ENCODE data around the gene RFNG. TPM values are rescaled to one million over a fixed set of nuclear protein-coding genes. Genes with fewer than 3 reads are reported as not detected.

RFNG gene
- total RNA-seq, 1 donor from 2014 or later: 40.2 TPM

DNA sequence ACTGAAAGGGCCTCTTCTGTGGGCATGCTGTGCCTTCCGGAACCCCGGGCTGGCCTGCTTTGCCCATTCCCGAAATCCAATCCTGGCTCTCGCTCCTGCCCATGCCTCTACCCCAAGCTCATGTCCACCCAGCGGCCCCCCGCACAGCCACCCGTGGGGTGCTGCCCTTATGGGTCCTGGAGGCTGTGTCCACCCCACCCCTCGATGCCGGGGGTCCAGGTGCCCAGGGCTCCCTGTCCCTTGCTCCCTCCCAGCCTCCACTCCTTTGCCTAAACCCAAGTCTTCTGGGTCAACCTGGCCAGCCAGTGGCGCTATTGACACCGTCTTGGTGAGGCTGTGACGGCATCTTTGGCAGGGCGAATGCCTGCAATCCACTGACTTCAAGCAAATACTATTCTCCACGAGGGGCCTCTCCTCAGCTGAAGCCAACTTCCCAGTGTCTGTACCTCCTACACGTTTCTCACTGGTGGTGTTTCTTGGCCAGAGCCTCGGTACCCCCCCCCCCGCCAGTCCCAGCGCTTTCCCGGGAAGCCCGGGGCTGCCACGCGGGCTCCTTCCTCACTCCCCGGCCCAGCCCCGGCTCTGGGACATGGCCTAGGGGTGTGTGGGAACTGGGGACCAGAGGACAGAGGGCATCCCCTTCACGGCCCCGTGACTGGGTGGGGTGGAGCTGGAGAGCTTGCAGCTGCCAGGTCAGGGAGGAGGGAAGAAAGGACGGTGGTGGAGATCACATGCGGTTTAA is 26.2 kb upstream of the RFNG start:
- Mint-ChIP-seq H3K4me3 (ENCODE audit: unreplicated experiment) (no peak overlapping the region), H3K27ac (ENCODE audit: unreplicated experiment) (no peak overlapping the region), H3K4me1 (ENCODE audit: low read depth, unreplicated experiment) (no peaks in the 10 kb centered on the region), H3K36me3 (ENCODE audit: low read depth, unreplicated experiment) (peaks cover 2% of the 10 kb centered on the region), H3K9me3 (ENCODE audit: unreplicated experiment) (no peaks in the 10 kb centered on the region), H3K27me3 (ENCODE audit: low read depth, unreplicated experiment) (peaks cover 3% of the 10 kb centered on the region)
- no peaks in the 10 kb centered on the region for H3K27me3 ChIP-seq (ENCODE audit: insufficient read depth, low read length)
- no peak overlapping the region for H3K4me2 ChIP-seq (ENCODE audit: low read length)
- no peak for DNase-seq (ENCODE audit: low read depth)
- no peaks in the 10 kb centered on the region for H3K79me2 ChIP-seq (ENCODE audit: insufficient read depth, low read length)
- H3K27ac ChIP-seq (ENCODE audit: low read depth, low read length): no peak overlapping the region
- no peaks in the 10 kb centered on the region for H3K4me1 ChIP-seq (ENCODE audit: insufficient read depth, low read length)
- no peak overlapping the region for H3K4me3 ChIP-seq (ENCODE audit: insufficient read depth, low read depth, low read length)
- no peak overlapping the region for H2AFZ ChIP-seq (ENCODE audit: low read depth, low read length)
- peaks cover 36% of the 10 kb centered on the region for H4K20me1 ChIP-seq (ENCODE audit: insufficient read depth, low read length)
- H3K36me3 ChIP-seq (ENCODE audit: insufficient read depth, low read length): no peaks in the 10 kb centered on the region
- no peak for FAIRE-seq
- H3K9ac ChIP-seq (ENCODE audit: low read length): no peak overlapping the region
- no peaks in the 10 kb centered on the region for H3K9me3 ChIP-seq (ENCODE audit: insufficient read depth, low read depth, low read length)
- TF ChIP-seq EZH2 (IDR thresholded peaks at IDR 0.05; ENCODE audit: insufficient read depth, low read length): no peak
- TF ChIP-seq, protein P1, sequence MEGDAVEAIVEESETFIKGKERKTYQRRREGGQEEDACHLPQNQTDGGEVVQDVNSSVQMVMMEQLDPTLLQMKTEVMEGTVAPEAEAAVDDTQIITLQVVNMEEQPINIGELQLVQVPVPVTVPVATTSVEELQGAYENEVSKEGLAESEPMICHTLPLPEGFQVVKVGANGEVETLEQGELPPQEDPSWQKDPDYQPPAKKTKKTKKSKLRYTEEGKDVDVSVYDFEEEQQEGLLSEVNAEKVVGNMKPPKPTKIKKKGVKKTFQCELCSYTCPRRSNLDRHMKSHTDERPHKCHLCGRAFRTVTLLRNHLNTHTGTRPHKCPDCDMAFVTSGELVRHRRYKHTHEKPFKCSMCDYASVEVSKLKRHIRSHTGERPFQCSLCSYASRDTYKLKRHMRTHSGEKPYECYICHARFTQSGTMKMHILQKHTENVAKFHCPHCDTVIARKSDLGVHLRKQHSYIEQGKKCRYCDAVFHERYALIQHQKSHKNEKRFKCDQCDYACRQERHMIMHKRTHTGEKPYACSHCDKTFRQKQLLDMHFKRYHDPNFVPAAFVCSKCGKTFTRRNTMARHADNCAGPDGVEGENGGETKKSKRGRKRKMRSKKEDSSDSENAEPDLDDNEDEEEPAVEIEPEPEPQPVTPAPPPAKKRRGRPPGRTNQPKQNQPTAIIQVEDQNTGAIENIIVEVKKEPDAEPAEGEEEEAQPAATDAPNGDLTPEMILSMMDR (IDR thresholded peaks at IDR 0.05; ENCODE audit: insufficient read depth, low read depth, low read length): no peak

DNA sequence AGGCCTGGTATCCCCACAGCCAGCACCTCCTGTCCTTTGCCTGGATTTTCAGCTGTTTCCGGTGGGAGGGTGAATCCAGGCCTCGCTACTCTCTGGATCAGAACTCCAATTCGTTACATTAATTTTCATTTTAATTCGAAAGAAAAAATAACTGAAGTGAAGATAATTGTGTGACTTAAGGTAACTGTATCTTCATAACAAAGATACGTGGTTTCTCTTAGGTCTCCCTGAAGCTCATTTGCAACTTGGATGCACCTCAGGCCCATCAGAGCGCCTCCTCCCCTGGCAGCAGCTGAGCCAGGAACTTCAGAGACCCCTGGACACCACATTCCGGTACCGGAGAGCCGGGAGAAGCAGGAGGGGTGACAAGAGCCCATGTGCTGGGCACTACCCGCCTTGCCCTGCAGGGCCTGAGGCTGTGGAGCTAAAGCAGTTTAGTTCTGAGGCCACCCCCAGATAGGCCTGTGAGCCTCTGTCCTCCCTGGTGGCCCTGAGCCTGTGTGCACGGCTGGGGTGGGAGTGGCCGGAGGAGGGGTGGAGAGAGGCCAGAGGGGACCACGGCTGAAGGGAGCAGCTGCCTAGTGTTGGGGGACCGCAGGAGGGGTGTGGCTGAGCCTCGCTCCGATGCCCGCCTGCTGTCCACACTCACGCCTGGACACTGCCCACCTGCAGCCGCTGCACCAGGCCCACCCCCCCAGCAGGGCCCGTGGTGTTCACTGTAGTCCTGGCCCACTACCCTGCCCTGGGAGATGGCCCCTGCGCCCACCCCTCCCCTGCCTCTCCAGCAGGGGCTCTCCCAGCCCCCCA is 25.4 kb upstream of the RFNG start:
- H3K4me2 ChIP-seq (ENCODE audit: low read length): no peak overlapping the region
- Mint-ChIP-seq H3K9me3 (ENCODE audit: unreplicated experiment) (no peaks in the 10 kb centered on the region), H3K4me1 (ENCODE audit: low read depth, unreplicated experiment) (no peaks in the 10 kb centered on the region), H3K4me3 (ENCODE audit: unreplicated experiment) (no peak overlapping the region), H3K36me3 (ENCODE audit: low read depth, unreplicated experiment) (peaks cover 2% of the 10 kb centered on the region), H3K27ac (ENCODE audit: unreplicated experiment) (no peak overlapping the region), H3K27me3 (ENCODE audit: low read depth, unreplicated experiment) (peaks cover 3% of the 10 kb centered on the region)
- no peak for TF ChIP-seq EZH2 (IDR thresholded peaks at IDR 0.05; ENCODE audit: insufficient read depth, low read length)
- TF ChIP-seq, protein P1 (IDR thresholded peaks at IDR 0.05; ENCODE audit: insufficient read depth, low read depth, low read length): no peak
- H4K20me1 ChIP-seq (ENCODE audit: insufficient read depth, low read length): peaks cover 32% of the 10 kb centered on the region
- no peaks in the 10 kb centered on the region for H3K36me3 ChIP-seq (ENCODE audit: insufficient read depth, low read length)
- no peak for FAIRE-seq
- H3K27me3 ChIP-seq (ENCODE audit: insufficient read depth, low read length): no peaks in the 10 kb centered on the region
- H3K4me3 ChIP-seq (ENCODE audit: insufficient read depth, low read depth, low read length): no peak overlapping the region
- no peak overlapping the region for H3K9ac ChIP-seq (ENCODE audit: low read length)
- H3K9me3 ChIP-seq (ENCODE audit: insufficient read depth, low read depth, low read length): no peaks in the 10 kb centered on the region
- H2AFZ ChIP-seq (ENCODE audit: low read depth, low read length): no peak overlapping the region
- no peak for DNase-seq (ENCODE audit: low read depth)
- H3K27ac ChIP-seq (ENCODE audit: low read depth, low read length): no peak overlapping the region
- H3K79me2 ChIP-seq (ENCODE audit: insufficient read depth, low read length): no peaks in the 10 kb centered on the region
- H3K4me1 ChIP-seq (ENCODE audit: insufficient read depth, low read length): no peaks in the 10 kb centered on the region
